WTC11 (cell line): Measurements from ENCODE around the gene SLC22A15.

Source experiments
- ETV6 ChIP-seq: sonication (generic); formaldehyde crosslinking; IDR thresholded peaks from 2 replicates; pipeline ENCODE4 v1.8.1; 2022; ENCODE audit warnings: mild to moderate bottlenecking, missing genetic modification reagents
- TF ChIP-seq, protein P1 (sequence below): fragments of 200-600 bp; IDR thresholded peaks from 2 replicates; pipeline ENCODE4 v1.8.0; 2022; ENCODE audit warnings: antibody characterized with exemption

DNA sequence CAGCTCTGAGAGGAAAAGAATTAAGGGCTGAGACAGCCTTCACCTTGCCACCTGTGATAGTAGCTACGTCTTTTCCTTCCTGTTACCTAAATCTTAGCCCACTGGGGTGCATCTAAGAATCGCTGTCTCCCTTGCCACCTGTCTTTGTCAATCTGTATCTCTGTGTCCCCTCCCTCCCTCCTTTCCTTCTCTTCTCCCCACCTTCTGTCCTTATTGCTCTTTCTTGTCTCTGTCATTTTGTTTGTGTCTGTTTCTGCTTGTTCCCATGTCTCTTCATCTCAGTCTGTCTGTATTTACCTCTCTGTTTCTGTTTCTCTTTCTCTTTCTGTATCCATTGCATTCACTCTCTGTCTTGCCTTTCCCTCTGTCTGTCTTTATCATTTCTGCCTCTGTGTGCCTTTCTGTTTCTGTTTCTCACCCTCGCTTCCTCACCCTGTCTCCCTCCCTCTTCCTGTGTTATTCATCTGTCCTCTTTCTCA is 30.2 kb downstream of the SLC22A15 start:
- TF ChIP-seq, protein P1, sequence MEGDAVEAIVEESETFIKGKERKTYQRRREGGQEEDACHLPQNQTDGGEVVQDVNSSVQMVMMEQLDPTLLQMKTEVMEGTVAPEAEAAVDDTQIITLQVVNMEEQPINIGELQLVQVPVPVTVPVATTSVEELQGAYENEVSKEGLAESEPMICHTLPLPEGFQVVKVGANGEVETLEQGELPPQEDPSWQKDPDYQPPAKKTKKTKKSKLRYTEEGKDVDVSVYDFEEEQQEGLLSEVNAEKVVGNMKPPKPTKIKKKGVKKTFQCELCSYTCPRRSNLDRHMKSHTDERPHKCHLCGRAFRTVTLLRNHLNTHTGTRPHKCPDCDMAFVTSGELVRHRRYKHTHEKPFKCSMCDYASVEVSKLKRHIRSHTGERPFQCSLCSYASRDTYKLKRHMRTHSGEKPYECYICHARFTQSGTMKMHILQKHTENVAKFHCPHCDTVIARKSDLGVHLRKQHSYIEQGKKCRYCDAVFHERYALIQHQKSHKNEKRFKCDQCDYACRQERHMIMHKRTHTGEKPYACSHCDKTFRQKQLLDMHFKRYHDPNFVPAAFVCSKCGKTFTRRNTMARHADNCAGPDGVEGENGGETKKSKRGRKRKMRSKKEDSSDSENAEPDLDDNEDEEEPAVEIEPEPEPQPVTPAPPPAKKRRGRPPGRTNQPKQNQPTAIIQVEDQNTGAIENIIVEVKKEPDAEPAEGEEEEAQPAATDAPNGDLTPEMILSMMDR, result no peak
- TF ChIP-seq ETV6 (CRISPR knock-in tag), result no peak
